ENCODE measurements around the gene PON1.

Gene PON1

DNA sequence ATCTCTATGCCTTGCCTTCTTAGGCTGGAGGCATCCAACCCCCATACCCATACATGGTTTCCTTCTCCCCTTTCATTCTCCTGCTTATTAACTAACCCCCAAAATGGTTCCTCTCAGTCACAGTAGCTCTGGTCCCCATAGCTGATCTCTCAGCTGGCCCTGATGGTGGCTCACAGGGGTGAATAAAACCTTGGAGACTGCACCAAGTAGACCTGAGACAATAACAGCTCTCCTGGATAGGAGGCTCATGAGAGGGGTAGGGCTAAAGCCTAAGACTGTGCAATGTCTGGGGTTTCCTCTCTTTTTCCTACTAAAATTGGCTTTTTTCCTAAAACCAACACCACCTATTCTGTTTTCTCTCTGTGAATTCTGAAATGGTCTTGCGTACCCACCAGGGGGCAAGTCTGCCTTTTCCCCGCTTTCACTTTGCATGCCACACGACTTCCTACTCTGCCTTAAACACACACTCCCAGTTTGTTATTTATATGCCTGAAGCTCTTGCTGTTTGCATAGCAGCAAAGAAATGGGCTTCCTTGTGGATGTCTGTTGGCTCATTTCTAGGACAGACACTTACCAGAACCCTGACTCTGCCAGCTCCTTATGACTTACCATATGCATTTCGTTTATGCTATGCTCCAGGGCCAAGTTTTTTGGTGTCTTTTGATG is 18.4 kb upstream of the PON1 start:
- POLR2A ChIA-PET (ENCODE audit: low non-redundant PET): no interaction called here
- no peak overlapping the region for H3K27ac ChIP-seq
- CTCF ChIA-PET: no interaction called here
- no peak for DNase-seq (ENCODE audit: low spot score)
- TF ChIP-seq, protein P1, sequence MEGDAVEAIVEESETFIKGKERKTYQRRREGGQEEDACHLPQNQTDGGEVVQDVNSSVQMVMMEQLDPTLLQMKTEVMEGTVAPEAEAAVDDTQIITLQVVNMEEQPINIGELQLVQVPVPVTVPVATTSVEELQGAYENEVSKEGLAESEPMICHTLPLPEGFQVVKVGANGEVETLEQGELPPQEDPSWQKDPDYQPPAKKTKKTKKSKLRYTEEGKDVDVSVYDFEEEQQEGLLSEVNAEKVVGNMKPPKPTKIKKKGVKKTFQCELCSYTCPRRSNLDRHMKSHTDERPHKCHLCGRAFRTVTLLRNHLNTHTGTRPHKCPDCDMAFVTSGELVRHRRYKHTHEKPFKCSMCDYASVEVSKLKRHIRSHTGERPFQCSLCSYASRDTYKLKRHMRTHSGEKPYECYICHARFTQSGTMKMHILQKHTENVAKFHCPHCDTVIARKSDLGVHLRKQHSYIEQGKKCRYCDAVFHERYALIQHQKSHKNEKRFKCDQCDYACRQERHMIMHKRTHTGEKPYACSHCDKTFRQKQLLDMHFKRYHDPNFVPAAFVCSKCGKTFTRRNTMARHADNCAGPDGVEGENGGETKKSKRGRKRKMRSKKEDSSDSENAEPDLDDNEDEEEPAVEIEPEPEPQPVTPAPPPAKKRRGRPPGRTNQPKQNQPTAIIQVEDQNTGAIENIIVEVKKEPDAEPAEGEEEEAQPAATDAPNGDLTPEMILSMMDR (conservative IDR thresholded peaks at IDR 0.05; ENCODE audit: low read depth): no peak

DNA sequence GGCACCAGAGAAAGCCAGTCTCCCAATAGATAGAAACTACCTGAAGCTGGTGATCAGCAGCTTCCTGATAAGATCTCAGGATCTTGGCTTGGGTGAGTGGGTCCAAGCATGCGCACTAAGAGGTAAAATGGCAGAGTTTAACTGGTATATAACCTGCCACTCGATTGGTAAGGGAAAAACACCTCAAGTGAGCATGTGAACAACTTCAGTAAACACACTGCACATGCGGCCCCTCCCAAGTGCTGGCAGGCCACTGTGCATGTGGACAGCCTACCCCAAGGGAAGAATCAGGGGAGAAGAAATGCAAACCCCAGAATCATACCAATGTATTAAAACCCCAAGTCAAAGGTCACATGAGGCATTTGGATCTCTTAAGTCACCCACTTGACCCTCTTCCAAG is 17.7 kb upstream of the PON1 start:
- no peak overlapping the region for H3K27ac ChIP-seq
- ChIA-PET POLR2A (ENCODE audit: low non-redundant PET) (no interaction called here), CTCF (no interaction called here)
- TF ChIP-seq, protein P1 (conservative IDR thresholded peaks at IDR 0.05; ENCODE audit: low read depth): no peak
- DNase-seq (ENCODE audit: low spot score): no peak

DNA sequence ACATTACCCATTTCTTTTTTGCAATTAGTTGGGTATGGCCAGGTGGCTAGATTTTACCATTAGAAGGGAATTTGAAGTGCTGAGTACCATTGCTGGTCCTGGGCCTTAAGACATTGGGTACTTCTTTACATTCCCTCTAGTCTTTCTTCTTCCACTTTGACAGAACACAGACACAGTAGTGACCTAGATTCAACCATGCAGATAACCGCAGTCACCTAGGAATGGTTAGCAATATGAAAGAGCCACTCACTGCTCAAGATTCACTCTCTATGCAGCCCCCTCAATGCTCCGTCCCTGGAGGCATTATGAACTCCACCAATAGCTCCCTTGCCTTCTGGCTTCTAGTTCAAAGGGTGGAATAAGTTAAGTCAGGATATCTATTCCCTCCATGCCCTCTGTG is 16.2 kb upstream of the PON1 start:
- H3K27ac ChIP-seq: no peak overlapping the region
- ChIA-PET CTCF (no interaction called here), POLR2A (ENCODE audit: low non-redundant PET) (no interaction called here)
- TF ChIP-seq, protein P1 (conservative IDR thresholded peaks at IDR 0.05; ENCODE audit: low read depth): no peak
- DNase-seq (ENCODE audit: low spot score): no peak

DNA sequence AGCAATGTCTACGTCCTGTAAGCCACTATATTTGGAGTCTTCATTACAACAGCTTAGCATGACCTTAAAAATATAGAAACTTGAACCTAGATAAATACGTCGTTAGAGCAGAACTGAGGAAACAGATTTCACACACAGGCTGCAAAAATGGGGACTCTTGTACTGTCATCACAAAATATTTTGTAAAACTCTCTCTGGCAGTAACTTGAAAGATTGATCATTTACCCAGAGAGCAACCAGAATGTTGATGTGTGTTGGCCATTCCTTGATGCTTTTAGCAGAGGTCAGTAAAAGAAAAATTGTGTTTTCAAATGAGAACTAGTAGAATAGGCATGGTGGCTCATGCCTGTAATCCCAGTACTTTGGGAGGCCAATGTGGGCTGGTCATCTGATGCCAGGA is 14.5 kb upstream of the PON1 start:
- no peak overlapping the region for H3K27ac ChIP-seq
- ChIA-PET POLR2A (ENCODE audit: low non-redundant PET) (no interaction called here), CTCF (no interaction called here)
- TF ChIP-seq, protein P1 (conservative IDR thresholded peaks at IDR 0.05; ENCODE audit: low read depth): no peak
- DNase-seq (ENCODE audit: low spot score): no peak

DNA sequence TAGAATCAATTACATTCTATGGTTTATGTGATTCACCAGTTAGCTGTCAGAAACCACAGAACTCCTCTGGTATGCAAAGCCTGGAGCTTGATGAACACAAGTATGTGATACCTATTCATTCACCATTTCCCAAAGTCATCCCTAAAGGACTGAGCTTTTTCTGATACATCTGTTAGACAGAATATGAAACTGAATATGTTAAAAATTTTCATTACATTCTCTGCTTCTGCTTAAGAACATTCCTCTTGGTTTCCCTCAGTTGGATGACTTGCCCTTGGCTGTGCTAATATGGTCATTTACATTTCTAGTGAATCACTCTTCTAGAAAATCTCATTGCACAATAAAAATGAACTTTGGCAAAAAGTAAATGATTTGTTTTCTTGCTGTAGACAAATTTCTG is 10.8 kb upstream of the PON1 start:
- TF ChIP-seq, protein P1 (conservative IDR thresholded peaks at IDR 0.05; ENCODE audit: low read depth): no peak
- H3K27ac ChIP-seq: no peak overlapping the region
- no peak for DNase-seq (ENCODE audit: low spot score)
- ChIA-PET POLR2A (ENCODE audit: low non-redundant PET) (no interaction called here), CTCF (interaction anchor here (0.7 kb wide), 1 partner anchor 131 kb away, joined by 3 read pairs; no protein-coding TSS in a partner anchor)

DNA sequence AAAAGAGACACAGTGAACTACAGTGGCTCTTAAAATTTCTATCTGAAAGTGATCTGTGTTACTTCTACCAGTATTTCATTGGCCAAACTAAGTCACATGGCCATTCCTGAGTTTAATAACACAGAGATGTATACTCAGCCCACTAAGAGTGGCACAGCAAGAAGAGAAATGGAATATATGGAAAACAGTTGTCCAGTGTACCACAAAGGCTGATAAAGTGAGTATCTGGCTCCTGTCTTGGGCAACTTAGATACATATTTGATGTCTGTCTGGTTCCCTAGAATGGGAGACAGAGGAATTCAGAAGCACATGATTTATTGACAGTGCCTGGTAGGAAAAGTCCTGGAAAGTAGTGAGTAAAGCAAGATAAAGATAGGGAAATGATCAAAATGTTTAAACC is 10.1 kb upstream of the PON1 start:
- CTCF ChIA-PET: no interaction called here
- no peak for DNase-seq (ENCODE audit: low spot score)
- TF ChIP-seq, protein P1 (conservative IDR thresholded peaks at IDR 0.05; ENCODE audit: low read depth): no peak
- no peak overlapping the region for H3K27ac ChIP-seq
- POLR2A ChIA-PET (ENCODE audit: low non-redundant PET): no interaction called here

Measured in RWPE1 (cell line).